ENCODE data around the gene APLNR.

- TF ChIP-seq EZH2 (IDR thresholded peaks at IDR 0.05; ENCODE audit: borderline replicate concordance, control insufficient read depth, low read depth, low read length) = no peak
- TF ChIP-seq NR2C2 (IDR thresholded peaks at IDR 0.05; ENCODE audit: borderline replicate concordance, control insufficient read depth, insufficient read length, low read depth) = no peak
- TF ChIP-seq POLR2A (IDR thresholded peaks at IDR 0.05; ENCODE audit: low read depth, low read length) = no peak
- TF ChIP-seq RFX5 (IDR thresholded peaks at IDR 0.05; ENCODE audit: low read depth, low read length) = no peak
- no peak for TF ChIP-seq POLR2AphosphoS5 (IDR thresholded peaks at IDR 0.05; ENCODE audit: low read length)
- no peak for TF ChIP-seq CTCF (IDR thresholded peaks at IDR 0.05 in 2 of 3, conservative IDR thresholded peaks at IDR 0.05 in 1 of 3; ENCODE audit: control insufficient read depth in 2 of 3, extremely low read depth in 1 of 3, insufficient read depth in 1 of 3, low read depth in 3 of 3, low read length in 3 of 3)
- no peak for TF ChIP-seq TCF7 (IDR thresholded peaks at IDR 0.05; ENCODE audit: borderline replicate concordance)
- no peak for TF ChIP-seq IRF4 (IDR thresholded peaks at IDR 0.05; ENCODE audit: low read depth, low read length)
Observed at GRCh38 chr11:57233702-57234101, 3.3 kb downstream of the APLNR start.
